ENCODE measurements around the gene BBS9.

BBS9 gene

DNA sequence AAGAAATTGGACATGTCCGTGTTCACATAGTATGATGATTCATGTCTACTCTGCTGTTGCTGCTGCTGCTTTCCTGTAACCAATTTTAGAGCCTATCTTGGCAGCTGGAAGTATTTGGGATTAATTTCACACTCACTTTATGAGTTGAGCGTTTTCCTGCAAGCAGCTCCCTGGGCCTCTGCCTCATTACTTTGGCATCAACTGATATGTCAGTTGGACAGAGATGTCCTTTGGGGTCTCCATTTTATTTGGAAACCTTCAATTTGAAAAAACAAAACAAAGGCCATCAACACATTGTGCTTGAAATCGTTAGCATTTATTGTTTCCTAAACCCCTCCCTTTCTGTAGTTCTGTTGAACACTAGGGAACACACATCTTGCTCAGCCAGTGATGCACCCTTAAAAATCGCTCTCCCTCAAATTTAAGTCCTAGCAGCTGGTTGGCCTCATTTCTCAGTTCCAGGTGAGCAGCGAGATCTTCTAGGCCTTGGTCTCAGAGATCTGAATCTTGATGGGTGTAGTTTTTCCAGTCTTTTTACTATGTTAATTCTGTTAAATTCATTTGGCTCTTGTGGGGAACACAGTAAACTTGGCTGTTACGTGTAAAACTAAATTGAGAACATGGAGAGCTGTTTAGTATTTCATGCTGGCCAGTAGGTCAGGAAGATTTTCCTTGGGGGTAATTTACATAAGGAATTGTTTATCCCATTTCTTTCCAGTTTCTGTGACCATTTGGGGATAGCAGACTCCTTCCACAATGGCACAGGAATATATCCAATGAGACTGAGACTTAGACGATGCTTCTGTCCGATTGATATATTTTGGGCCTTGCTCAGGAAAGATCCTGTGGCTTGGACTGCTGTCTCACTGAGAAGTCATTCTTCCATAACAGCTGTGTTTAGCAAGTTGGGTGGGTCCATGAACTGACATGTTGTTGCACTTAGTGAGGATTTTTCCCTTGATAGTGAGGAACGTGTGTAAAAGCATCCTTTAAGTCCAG lies 371.6 kb downstream of the BBS9 start:
- TF ChIP-seq CTCF (IDR thresholded peaks at IDR 0.05): no peak

- TF ChIP-seq CTCF (IDR thresholded peaks at IDR 0.05): no peak
These were observed 373.6 kb downstream of the BBS9 start for GRCh38 chr7:33503014-33503413.

DNA sequence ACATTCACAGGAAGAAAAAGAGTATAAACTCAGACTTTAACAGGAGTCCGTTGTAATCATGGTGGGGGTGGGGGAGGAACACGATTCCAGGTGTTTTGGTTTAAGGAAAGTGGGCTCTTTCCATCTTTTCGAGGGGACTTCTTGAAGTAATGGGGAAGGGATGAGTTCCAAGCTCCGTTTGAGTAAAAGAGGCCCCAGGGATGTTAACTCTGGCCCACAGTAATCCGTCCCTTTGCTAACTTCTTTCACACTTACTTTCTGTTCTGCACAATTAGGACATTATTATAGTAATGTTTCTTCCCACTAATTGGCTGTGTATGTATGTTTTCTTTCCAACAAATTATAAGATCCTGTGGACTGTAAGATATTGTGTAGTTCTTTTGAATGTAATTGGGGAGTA lies 374.4 kb downstream of the BBS9 start:
- TF ChIP-seq CTCF (IDR thresholded peaks at IDR 0.05): no peak

- no peak for TF ChIP-seq CTCF (IDR thresholded peaks at IDR 0.05)
These were observed 374.9 kb downstream of the BBS9 start for GRCh38 chr7:33504266-33504665.

DNA sequence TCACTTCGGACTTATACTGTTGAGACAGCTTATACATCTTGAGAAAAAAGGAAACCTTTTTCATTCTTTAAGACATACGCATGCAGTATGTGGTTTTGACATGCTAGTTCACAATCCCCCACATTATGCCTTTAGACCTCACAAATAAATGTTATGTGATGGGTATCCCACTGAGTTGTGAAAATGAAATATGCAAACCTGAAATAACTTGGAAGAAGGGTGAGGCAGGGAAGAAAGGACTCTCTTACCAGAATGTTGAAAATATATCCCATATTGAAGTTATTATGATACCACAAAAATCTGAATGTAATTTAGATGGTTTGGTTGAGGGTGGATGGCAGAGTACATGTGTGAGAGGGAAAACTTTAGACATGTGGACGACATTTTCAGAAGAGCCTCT lies 379.8 kb downstream of the BBS9 start:
- no peak for TF ChIP-seq CTCF (IDR thresholded peaks at IDR 0.05)

GRCh38 chr7:33511778-33512177 lies 382.4 kb downstream of the BBS9 start:
- TF ChIP-seq CTCF (IDR thresholded peaks at IDR 0.05): no peak

GRCh38 chr7:33516568-33516967 lies 387.2 kb downstream of the BBS9 start:
- no peak for TF ChIP-seq CTCF (IDR thresholded peaks at IDR 0.05)

All from LNCAP (cell line).